Peyer's patch (tissue), 4 donors: Measurements from ENCODE around the gene AKAP7. TPM values are rescaled to one million over a fixed set of nuclear protein-coding genes. Genes with fewer than 3 reads are reported as not detected.

ENCODE experiments used
- DNase-seq, 3 donors: peaks; one replicate each; pipeline ENCODE4 v3.0.0-alpha.2; 2017 to 2019
- H3K27ac ChIP-seq, 4 donors: fragments of 200-600 bp; sonication (generic); one replicate each; pipeline ENCODE4 v1.5.1; 2016 to 2019
- H3K27me3 ChIP-seq, 2 donors: fragments of 200-600 bp; sonication (generic); one replicate each; pipeline ENCODE4 v1.5.1; 2019
- H3K36me3 ChIP-seq, 3 donors: fragments of 200-600 bp; sonication (generic); one replicate each; pipeline ENCODE4 v1.5.1; 2016 to 2019
- H3K4me1 ChIP-seq, 4 donors: fragments of 200-600 bp; sonication (generic); one replicate each; pipeline ENCODE4 v1.5.1; 2016 to 2019
- H3K4me3 ChIP-seq, 4 donors: fragments of 200-600 bp; sonication (generic); 1 replicate in 3 of 4; 2 replicates in 1 of 4; pipeline ENCODE4 v1.5.1; 2016 to 2019; ENCODE audit warnings: mild to moderate bottlenecking in 1 of 4
- H3K9me3 ChIP-seq, 4 donors: fragments of 200-600 bp; sonication (generic); one replicate each; pipeline ENCODE4 v1.5.1; 2016 to 2019; ENCODE audit warnings: mild to moderate bottlenecking in 1 of 4
- POLR2A ChIP-seq, 2 donors: fragments of 450-650 bp; IDR thresholded peaks; one replicate each; pipeline ENCODE4 v1.5.1; 2017; ENCODE audit warnings: antibody characterized with exemption in 2 of 2, mild to moderate bottlenecking in 2 of 2, moderate library complexity in 2 of 2
- total RNA-seq, 4 donors: library from RNA; depleted of rRNA; stranded (reverse); fragments of >200 nt; gene quantifications; one replicate each; pipeline ENCODE4 v1.1.0, GENCODE V29; 2016
- TF ChIP-seq, protein P1 (sequence below), 6 experiments: fragments of 450-650 bp in 4 of 6; fragments of 200-600 bp in 2 of 6; sonication (generic) in 1 of 6; IDR thresholded peaks; one replicate each; pipeline ENCODE4 v1.5.1; 2017 to 2019; ENCODE audit warnings: antibody characterized with exemption in 6 of 6, mild to moderate bottlenecking in 3 of 6, moderate library complexity in 1 of 6

The AKAP7 gene
- total RNA-seq, 4 donors from 2014 or later: 8.3 to 24.7 (median 13.3) TPM

DNA sequence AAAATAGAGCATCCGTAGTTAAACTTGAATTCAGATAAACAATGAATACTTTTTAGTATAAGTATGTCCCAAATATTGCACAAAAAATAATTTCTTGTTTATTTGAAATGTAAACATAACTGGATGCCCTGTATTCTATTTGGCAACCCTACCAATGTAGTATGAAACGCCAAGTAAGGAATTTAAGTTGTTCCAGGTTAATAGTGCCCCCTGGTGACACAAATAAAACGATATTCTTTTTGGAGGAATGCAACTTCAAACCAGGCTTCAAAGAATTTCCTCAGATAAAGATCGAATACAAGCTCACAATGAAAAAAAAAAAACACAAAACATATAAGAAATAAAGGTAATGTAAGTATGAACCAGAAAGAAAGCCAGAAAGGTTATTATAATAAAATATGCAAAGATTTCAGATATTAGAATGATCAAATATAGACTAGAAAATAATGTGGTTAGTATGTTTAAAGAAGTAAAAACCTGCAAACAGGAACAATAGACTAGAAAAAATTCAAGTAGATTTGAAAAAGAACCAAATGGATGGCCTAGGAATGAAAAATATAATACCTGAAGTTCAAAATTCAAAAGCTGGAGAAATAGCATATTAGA, 18.4 kb upstream of the AKAP7 start:
- TF ChIP-seq POLR2A (IDR thresholded peaks at IDR 0.05): no peak
- TF ChIP-seq, protein P1, sequence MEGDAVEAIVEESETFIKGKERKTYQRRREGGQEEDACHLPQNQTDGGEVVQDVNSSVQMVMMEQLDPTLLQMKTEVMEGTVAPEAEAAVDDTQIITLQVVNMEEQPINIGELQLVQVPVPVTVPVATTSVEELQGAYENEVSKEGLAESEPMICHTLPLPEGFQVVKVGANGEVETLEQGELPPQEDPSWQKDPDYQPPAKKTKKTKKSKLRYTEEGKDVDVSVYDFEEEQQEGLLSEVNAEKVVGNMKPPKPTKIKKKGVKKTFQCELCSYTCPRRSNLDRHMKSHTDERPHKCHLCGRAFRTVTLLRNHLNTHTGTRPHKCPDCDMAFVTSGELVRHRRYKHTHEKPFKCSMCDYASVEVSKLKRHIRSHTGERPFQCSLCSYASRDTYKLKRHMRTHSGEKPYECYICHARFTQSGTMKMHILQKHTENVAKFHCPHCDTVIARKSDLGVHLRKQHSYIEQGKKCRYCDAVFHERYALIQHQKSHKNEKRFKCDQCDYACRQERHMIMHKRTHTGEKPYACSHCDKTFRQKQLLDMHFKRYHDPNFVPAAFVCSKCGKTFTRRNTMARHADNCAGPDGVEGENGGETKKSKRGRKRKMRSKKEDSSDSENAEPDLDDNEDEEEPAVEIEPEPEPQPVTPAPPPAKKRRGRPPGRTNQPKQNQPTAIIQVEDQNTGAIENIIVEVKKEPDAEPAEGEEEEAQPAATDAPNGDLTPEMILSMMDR (IDR thresholded peaks at IDR 0.05): peak; percentile 11 to 82 (median 64)
- Histone ChIP-seq H3K36me3 (no peaks in the 10 kb centered on the region), H3K27me3 (no peaks in the 10 kb centered on the region), H3K4me3 (no peak overlapping the region), H3K4me1 (peaks cover 0 to 7% (median 0%) of the 10 kb centered on the region in 4 donors), H3K9me3 (no peaks in the 10 kb centered on the region), H3K27ac (no peak overlapping the region)
- DNase-seq: no peak

DNA sequence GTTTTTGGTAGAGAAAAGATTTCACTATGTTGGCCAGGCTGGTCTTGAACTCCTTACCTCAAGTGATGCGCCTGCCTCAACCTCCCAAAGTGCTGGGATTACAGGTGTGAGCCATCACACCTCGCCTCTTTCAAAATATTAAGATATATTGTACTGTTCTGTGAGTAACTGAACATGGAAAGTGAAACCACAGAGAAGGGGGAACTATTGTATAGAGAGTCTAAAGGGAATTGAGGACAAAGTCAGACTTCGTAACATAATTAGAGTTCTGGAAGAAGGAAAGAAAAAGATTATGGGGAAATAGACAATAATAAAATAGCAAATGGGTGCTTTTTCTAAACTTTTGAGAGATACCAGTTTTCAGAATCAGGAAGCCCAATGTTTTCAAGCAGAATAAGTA, 17.4 kb upstream of the AKAP7 start:
- Histone ChIP-seq H3K4me1 (peaks cover 0 to 4% (median 0%) of the 10 kb centered on the region in 4 donors), H3K27ac (no peak overlapping the region), H3K27me3 (no peaks in the 10 kb centered on the region), H3K9me3 (no peaks in the 10 kb centered on the region), H3K36me3 (no peaks in the 10 kb centered on the region), H3K4me3 (no peak overlapping the region)
- TF ChIP-seq, protein P1 (IDR thresholded peaks at IDR 0.05): no peak
- TF ChIP-seq POLR2A (IDR thresholded peaks at IDR 0.05): no peak
- no peak for DNase-seq

DNA sequence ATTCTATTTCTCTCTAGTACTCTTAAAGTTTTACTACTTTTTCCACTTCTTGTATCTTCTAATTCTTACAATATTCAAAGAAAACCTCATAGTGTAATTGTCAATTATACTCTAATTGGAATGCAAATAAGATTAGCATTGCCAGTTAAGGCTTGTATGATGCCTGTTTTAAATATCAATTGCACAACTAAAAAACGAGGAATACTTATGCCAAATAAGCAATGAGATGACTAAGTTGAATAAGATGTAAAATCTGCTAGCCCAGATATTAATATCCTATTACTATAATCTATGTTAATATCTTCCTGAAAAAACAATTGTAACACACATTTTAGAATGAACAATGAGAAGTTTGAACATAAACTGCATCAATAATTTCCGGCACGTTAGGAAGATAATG, 13.3 kb upstream of the AKAP7 start:
- peaks cover 0 to 4% (median 0%) of the 10 kb centered on the region in 4 donors for H3K4me1 ChIP-seq
- H3K9me3 ChIP-seq: no peaks in the 10 kb centered on the region
- H3K27ac ChIP-seq: no peak overlapping the region
- H3K4me3 ChIP-seq: no peak overlapping the region
- H3K36me3 ChIP-seq: no peaks in the 10 kb centered on the region
- no peak for DNase-seq
- TF ChIP-seq POLR2A (IDR thresholded peaks at IDR 0.05): no peak
- TF ChIP-seq, protein P1 (IDR thresholded peaks at IDR 0.05): no peak
- no peaks in the 10 kb centered on the region for H3K27me3 ChIP-seq

DNA sequence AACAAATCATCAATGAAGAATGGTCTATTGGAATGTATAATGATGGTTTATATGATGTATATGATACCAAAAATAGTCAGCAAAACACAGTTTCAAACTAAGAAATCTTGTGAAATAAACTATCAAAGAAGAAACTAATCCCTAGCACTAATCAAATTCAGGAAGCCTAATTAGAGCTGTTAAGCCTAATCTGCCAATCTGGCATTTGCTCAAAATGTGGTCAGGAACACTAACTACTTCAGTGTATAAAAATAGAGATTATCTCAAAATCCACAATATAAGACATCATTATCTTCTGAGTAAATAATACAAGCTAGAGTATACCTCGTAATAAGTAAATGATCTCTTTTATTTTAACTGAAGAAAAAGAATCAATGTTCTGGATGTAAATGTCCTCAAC, 12.8 kb upstream of the AKAP7 start:
- H3K9me3 ChIP-seq: no peaks in the 10 kb centered on the region
- no peak overlapping the region for H3K27ac ChIP-seq
- no peak for TF ChIP-seq POLR2A (IDR thresholded peaks at IDR 0.05)
- TF ChIP-seq, protein P1 (IDR thresholded peaks at IDR 0.05): no peak
- no peak for DNase-seq
- no peaks in the 10 kb centered on the region for H3K36me3 ChIP-seq
- H3K4me1 ChIP-seq: peaks cover 0 to 4% (median 0%) of the 10 kb centered on the region in 4 donors
- H3K27me3 ChIP-seq: no peaks in the 10 kb centered on the region
- no peak overlapping the region for H3K4me3 ChIP-seq

DNA sequence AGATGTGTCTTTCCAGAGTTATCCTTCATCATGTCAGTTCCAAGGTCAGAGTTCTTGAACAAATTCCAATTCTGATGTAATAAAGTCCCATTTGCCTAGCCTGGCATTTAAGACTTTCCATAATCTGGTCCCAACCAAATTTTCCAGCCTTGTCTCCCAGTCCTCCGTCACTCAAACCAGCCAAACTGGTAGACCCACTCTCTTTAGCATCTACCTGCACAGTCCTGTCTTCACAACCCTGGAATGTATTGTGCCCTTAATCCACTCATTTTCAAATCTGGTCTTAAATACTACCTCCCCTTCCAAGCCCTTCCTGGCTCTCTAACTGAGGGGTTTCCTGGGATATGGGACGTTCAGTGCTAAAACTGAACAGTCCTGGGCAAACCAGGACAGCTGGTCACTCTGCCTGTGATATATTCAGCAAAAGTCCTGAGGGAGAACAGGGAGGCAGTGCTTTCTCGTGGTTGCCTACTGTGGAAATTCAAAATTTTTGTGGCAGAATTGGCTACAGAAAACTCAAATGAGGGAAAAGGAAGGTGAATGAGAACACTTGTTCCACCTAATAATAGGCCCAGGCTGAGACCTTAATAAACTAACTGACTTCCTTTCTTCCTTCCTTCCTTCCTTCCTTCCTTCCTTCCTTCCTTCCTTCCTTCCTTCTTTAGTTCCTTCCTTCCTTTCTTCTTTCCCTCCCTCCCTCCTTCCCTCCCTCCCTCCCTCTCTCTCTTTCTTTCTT, 10.8 kb upstream of the AKAP7 start:
- no peaks in the 10 kb centered on the region for H3K36me3 ChIP-seq
- H3K4me1 ChIP-seq: no peaks in the 10 kb centered on the region
- H3K4me3 ChIP-seq: no peak overlapping the region
- DNase-seq: no peak
- H3K27me3 ChIP-seq: no peaks in the 10 kb centered on the region
- no peaks in the 10 kb centered on the region for H3K9me3 ChIP-seq
- H3K27ac ChIP-seq: no peak overlapping the region
- no peak for TF ChIP-seq POLR2A (IDR thresholded peaks at IDR 0.05)

DNA sequence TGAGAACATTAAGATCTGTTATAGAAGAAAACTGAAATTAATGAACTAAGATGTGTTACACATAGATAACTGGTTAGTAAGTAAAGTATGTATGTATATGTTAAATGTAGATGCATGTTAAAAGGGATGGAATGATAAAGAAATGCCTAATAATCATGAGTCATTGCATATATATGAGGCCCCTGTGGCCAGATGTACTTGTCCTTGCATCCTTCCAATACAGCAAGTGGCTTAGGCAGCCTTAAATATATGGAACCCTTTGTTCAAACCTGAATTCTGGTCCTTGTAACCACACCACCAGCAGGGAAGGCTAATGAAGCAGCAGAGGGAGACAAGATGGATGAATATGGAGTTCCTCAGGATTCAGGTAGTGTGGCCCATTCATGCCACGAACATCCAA, 9.8 kb upstream of the AKAP7 start:
- no peak overlapping the region for H3K4me3 ChIP-seq
- TF ChIP-seq, protein P1 (IDR thresholded peaks at IDR 0.05): no peak
- no peak for TF ChIP-seq POLR2A (IDR thresholded peaks at IDR 0.05)
- H3K4me1 ChIP-seq: no peaks in the 10 kb centered on the region
- H3K27ac ChIP-seq: no peak overlapping the region
- H3K9me3 ChIP-seq: no peaks in the 10 kb centered on the region
- no peak for DNase-seq
- no peaks in the 10 kb centered on the region for H3K27me3 ChIP-seq
- no peaks in the 10 kb centered on the region for H3K36me3 ChIP-seq
